ENCODE data around the gene SDK2. TPM values are rescaled to one million over a fixed set of nuclear protein-coding genes. Genes with fewer than 3 reads are reported as not detected.

SDK2 gene
- total and polyA plus RNA-seq, 2 of the 8 experiments (the other 6 are each of a cell fraction or from before 2014, with no cell fraction given) = 3.9 to 4.1 TPM

DNA sequence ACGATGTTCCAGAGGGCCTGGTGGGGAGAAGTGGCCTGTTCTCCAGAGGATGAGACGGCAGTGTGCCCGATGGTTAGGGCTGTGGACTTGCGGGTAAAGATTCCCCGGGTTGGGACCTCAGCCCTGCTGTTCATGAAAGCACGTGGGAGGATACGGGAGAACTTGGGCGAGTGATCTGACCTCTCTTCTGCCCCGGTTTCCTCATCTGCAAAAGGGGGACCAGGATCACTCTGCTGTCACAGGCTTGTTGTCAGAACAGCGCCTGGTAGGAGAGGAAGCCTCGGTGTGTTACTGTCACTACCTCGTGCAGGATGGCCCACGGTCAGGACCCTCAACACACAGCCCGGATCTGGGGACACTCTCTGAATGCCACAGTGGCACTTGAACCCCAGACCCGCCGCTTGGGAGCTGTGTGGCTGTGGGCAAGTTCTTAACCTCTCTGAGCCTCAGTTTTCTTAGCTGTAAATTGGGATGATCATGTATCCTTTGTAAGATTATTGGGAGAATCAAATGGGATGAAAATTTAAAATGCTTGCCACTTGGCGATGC, 246.9 kb downstream of the SDK2 start:
- no peak overlapping the region for H4K5ac ChIP-seq (ENCODE audit: insufficient read length, low read depth, low read length)
- TF ChIP-seq SP1 (IDR thresholded peaks at IDR 0.05; ENCODE audit: low read depth, low read length) (no peak), JUND (IDR thresholded peaks at IDR 0.05; ENCODE audit: low read length) (no peak), SAP30 (IDR thresholded peaks at IDR 0.05; ENCODE audit: insufficient read depth, insufficient replicate concordance, low read length) (no peak), BACH1 (IDR thresholded peaks at IDR 0.05; ENCODE audit: low read length) (no peak), ZNF274 (IDR thresholded peaks at IDR 0.05; ENCODE audit: borderline replicate concordance, extremely low read depth, low read length) (no peak), ASH2L (IDR thresholded peaks at IDR 0.05; ENCODE audit: low read length) (no peak), PHF8 (conservative IDR thresholded peaks at IDR 0.05; ENCODE audit: low read depth, low read length) (no peak), MAFK (IDR thresholded peaks at IDR 0.05; ENCODE audit: low read depth, low read length) (no peak), CHD2 (IDR thresholded peaks at IDR 0.05; ENCODE audit: low read length) (no peak), RXRA (IDR thresholded peaks at IDR 0.05; ENCODE audit: insufficient read depth, low read depth, low read length) (no peak), HDAC6 (IDR thresholded peaks at IDR 0.05; ENCODE audit: low read depth, low read length) (no peak), YY1 (IDR thresholded peaks at IDR 0.05; ENCODE audit: low read depth, low read length) (no peak), NRF1 (IDR thresholded peaks at IDR 0.05; ENCODE audit: low read depth, low read length) (no peak)
- TF ChIP-seq, protein P1, sequence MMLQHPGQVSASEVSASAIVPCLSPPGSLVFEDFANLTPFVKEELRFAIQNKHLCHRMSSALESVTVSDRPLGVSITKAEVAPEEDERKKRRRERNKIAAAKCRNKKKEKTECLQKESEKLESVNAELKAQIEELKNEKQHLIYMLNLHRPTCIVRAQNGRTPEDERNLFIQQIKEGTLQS (IDR thresholded peaks at IDR 0.05; ENCODE audit: insufficient read depth, low read depth, low read length) = no peak

More for the DNA sequence above, 246.9 kb downstream of the SDK2 start:
- Histone ChIP-seq H3K56ac (replicated peaks; ENCODE audit: insufficient read length, low read depth, low read length) (no peak overlapping the region), H2BK20ac (ENCODE audit: low read length) (no peak overlapping the region), H3K27ac (ENCODE audit: low read depth, low read length) (no peak overlapping the region), H4K91ac (replicated peaks; ENCODE audit: insufficient read length, low read length) (no peak overlapping the region), H3K4ac (replicated peaks; ENCODE audit: insufficient read length, low read depth, low read length) (no peak overlapping the region), H3K4me2 (ENCODE audit: insufficient read depth in 1 of 2, low read depth in 2 of 2, low read length in 2 of 2) (no peak overlapping the region), H3K4me3 (ENCODE audit: extremely low read depth in 1 of 4, insufficient read depth in 2 of 4, low read depth in 3 of 4, low read length in 4 of 4) (no peak overlapping the region), H3K36me3 (ENCODE audit: control insufficient read depth in 2 of 4, insufficient read depth in 4 of 4, low read length in 3 of 4) (peaks cover 0 to 3% (median 1%) of the 10 kb centered on the region in 4 experiments; a peak in 2 of 8 replicates), H3K9ac (replicated peaks in 1 of 4; ENCODE audit: extremely low read depth in 1 of 4, low read depth in 3 of 4, low read length in 3 of 4) (no peak overlapping the region), H3K4me1 (replicated peaks in 1 of 4; ENCODE audit: control insufficient read depth in 3 of 4, insufficient read depth in 4 of 4, low read length in 3 of 4) (peaks cover 0 to 2% (median 0%) of the 10 kb centered on the region in 4 experiments; a peak in 3 of 7 replicates), H4K20me1 (replicated peaks in 1 of 2; ENCODE audit: control insufficient read depth in 1 of 2, insufficient read depth in 2 of 2, low read length in 2 of 2) (peaks cover 0 to 1% of the 10 kb centered on the region in 2 experiments), H3K27me3 (replicated peaks in 1 of 4; ENCODE audit: control insufficient read depth in 3 of 4, extremely low read depth in 1 of 4, insufficient read depth in 3 of 4, low read length in 3 of 4) (no peaks in the 10 kb centered on the region), H3K23ac (ENCODE audit: insufficient read length) (no peak overlapping the region), H2BK120ac (replicated peaks; ENCODE audit: low read depth, low read length) (no peak overlapping the region), H3K23me2 (ENCODE audit: low read depth, low read length) (no peaks in the 10 kb centered on the region; the same call in 1 of the 2 replicates), H3K79me1 (ENCODE audit: low read depth, low read length) (no peaks in the 10 kb centered on the region; the same call in 1 of the 2 replicates), H3K9me3 (ENCODE audit: insufficient read depth in 2 of 2, low read depth in 1 of 2, low read length in 1 of 2) (no peaks in the 10 kb centered on the region), H2BK12ac (ENCODE audit: low read depth, low read length) (no peak overlapping the region), H2BK15ac (ENCODE audit: low read length) (no peak overlapping the region), H3K79me2 (ENCODE audit: control insufficient read depth in 1 of 2, insufficient read depth in 2 of 2, low read length in 2 of 2) (no peaks in the 10 kb centered on the region), H2BK5ac (ENCODE audit: low read depth, low read length) (no peak overlapping the region), H3K18ac (ENCODE audit: extremely low read depth, low read length) (no peak overlapping the region), H4K8ac (ENCODE audit: extremely low read depth, insufficient read depth, low read length) (no peak overlapping the region), H3K14ac (ENCODE audit: insufficient read length) (no peak overlapping the region), H2AFZ (ENCODE audit: low read length) (no peak overlapping the region), H2AK5ac (ENCODE audit: low read depth, low read length) (no peak overlapping the region)
- FAIRE-seq = no peak
- ChIA-PET CTCF (ENCODE audit: partially characterized antibody) (interaction anchor here (0.9 to 1.2 kb wide), 4 partner anchors 23 to 385 kb away, joined by 3 to 4 read pairs (median 4); no protein-coding TSS in a partner anchor), POLR2A (ENCODE audit: partially characterized antibody) (interaction anchor here (1.2 kb wide), 1 partner anchor 13 kb away, joined by 3 read pairs; no protein-coding TSS in a partner anchor)
- no peak for DNase-seq (ENCODE audit: low read depth in 1 of 2, low spot score in 2 of 2)
- 90% methylated on average over 17 of the region's 17 CpGs; no CpG with 5 or more reads in 1 of the 2 experiments for WGBS, 2 experiments (ENCODE audit: extremely low coverage in 1 of 2, insufficient coverage in 1 of 2, insufficient read length in 1 of 2, insufficient replicate concordance in 2 of 2, low coverage in 1 of 2, low lambda C conversion rate in 2 of 2, missing lambda C conversion rate in 1 of 2)
